SKM-1 treated with dmso at 0.1 percent for 144 hours (cell line): Measurements from ENCODE around the gene TMEM150C.

Experiments used
- DNase-seq: peaks from one replicate; lab custom pipeline; 2025; ENCODE audit not compliant: unreplicated experiment; lab: John Stamatoyannopoulos, UW

TMEM150C gene

GRCh38 chr4:82561786-82562563 is at the start of gene TMEM150C:
Gene TMEM150C (minus strand): TSS chr4:82561988. CDS start chr4:82504657, 57,331 bp downstream.
- DNase-seq = no peak

DNA sequence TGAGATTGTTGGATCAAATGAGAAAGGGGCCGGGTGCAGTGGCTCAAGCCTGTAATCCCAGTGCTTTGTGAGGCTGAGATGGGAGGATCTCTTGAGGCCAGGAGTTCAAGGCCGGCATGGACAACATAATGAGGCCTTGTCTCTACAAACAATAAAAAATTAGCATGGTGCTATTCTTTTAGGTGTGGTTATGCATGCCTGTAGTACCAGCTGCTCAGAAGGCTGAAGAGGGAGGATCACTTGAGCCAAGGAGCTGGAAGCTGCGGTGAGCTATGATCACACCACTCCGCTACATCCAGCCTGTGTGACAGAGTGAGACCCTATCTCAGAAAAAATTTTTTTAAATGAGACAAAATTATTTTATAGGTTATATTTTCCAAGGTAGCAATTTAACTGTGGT is 49.7 kb upstream of the TMEM150C start:
- no peak for DNase-seq

DNA sequence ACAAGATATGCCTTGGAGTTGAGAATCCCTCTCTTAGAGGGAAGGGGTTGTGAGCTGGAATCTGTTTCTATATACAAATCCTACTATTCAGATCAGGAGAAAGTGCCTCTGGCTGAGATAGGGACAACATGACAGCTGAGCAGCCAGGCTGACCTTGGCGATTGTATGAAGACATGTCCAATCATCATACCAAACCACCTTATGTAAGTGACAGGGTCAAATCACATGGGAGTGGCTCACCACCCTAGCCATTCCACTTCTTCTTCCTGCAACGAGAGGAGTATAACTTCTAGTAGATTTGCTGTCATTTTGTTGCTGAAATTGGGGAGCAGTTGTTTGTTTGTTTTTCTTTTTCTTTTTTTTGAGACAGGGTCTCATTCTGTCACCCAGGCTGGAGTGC is 48.3 kb upstream of the TMEM150C start:
- DNase-seq = no peak

DNA sequence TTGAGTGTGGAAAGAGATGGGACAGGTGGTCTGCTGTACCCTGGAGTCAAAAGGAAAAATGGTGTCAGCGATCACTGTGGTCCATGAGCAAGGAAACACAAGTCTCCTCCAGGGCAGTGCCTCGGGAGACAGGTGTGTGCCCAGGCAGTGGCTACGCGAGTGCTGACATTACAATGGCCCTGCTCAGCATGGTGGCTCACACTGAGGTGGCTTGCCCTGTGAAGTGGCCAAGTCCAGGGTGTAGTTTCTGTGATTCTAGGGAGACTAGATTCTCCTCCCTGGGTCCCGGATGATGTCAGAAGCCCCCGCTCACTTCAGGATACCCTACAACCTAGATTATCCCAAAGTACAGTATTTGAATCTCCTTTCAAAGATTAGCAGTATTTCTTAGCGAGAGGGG is 44.8 kb upstream of the TMEM150C start:
- DNase-seq = no peak

DNA sequence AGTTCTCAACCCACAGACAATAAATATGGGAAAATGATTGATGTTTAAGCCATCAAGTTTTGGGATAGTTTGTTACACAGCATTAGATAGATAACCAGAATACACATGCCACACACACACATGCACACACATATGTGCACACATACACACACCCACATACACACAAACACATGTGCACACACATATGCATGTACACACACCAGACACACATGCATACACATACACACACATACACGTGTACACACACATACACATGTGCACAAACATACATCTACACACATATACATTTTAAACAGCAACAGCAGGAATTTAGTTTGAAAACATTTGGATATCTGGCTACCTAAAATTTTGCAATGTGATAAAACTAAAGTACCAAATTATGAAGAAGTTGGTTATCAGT is 42.7 kb upstream of the TMEM150C start:
- DNase-seq = no peak

GRCh38 chr4:82601242-82602015 is 39.6 kb upstream of the TMEM150C start:
- no peak for DNase-seq

DNA sequence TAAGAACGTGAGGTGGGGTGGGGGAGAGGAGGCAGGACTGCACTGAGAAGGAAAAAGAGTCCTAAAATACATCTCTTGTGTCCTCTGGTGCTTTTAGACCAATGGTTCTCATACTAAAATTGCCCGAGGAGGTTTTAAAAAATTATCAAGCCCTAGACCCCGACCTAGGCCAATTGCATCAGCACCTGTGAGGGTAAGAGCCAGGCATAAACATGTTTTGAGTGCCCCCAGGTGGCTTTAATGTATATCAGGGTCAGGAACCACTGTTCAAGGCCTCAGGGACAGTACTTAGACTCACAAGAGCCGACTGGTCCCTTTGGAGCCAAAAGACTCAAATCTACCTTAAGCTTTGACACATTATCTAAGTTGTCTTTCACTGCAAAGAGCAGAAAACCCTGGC is 37.5 kb upstream of the TMEM150C start:
- no peak for DNase-seq

DNA sequence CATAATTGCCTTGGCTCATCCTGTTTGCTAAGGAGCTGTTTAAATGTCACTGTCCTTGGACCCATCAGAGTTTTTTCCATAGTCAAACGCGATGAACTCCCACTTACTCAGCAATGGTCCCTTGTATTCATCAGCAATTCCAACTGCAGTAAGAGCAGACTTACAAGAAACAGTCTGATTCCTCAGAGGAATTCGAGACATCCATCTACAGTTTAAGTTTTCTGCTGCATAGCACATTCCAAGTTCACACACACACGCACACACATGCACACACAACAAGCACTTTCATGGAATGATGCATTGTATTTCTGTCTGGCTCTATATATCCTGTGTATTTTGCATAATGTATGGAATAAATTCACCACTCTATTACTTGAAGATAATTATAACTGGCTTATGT is 32.7 kb upstream of the TMEM150C start:
- no peak for DNase-seq

DNA sequence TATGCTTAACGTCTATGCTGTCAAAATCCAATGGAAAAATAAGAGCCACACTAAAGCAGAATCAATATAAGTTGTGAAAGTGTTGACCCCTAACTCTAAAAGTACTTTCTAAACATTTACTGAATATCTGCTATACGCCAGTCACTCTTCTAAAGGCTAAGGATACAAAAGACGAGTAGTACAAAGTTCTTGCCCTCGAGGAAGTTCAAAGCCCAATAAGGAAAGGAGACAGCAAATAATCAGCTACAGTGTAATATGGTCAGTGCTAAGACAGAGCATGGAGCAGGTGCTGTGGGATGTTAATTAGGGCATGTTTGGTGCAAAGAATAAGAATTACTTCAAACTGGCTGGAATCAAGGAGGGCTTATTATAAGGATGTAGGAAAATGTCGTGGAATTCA is 31.6 kb upstream of the TMEM150C start:
- DNase-seq = no peak

DNA sequence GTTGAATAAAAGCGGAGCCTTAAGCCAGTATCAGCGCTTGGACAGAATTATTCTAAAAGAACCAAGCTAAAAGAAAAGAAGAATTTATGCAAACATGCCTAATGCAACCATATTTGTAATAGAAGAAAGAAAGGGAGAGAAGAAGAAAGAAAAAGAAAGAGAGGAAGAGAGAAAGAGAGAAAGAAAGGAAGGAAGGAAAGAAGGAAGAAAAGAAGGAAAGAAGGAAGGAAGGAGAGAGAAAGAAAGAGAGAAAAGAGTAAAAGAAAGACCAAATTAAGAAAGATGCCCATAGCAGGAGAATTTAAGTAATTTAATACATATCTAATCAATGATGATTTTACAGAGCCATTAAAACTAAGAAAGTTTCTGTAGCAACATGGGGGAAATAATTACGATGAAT is 30.9 kb upstream of the TMEM150C start:
- no peak for DNase-seq

DNA sequence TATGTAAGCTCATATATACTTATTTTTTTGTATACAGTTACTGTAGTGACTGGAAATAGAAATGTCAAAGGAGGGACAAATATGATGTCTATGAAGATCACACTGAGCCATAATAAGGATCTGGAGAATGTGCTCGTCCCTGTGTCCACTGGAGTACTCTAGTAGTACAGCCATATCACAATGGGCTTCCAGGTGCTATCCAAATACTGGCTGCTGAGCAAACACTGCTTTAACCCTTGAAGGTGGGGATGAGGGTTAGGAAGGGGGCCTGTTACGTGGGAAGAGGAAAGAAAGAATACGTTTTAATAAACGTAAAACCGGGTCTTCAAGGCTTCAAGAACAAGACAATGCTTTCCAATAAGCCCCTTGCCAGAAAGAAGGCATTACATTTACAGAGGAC is 29.8 kb upstream of the TMEM150C start:
- no peak for DNase-seq

- no peak for DNase-seq
Measured at GRCh38 chr4:82589756-82590155, 28.0 kb upstream of the TMEM150C start.

DNA sequence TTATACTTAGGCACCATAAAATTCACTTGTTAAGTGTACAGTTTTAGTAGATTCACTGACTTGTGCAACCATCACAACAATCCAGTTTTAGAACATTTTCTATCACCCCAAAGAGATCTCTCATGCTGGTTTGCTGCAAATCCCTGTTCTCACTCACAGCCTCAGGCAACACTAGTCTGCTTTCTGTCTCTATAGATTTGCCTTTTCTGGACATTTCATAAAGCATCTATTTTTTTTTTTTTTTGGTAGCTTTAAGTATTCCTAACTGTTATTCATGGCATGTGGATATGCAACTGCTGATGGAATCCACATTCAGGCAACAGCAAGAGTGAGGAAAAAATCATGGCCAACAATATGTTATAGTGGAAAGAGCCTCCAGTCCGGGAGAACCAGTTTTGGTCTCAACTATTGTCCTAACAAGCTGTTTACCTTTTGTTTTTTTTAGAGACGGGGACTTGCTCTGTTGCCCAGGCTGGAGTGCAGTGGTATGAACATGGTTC is 27.0 kb upstream of the TMEM150C start:
- DNase-seq = no peak

GRCh38 chr4:82587826-82588540 is 26.2 kb upstream of the TMEM150C start:
- DNase-seq = no peak

GRCh38 chr4:82585690-82586435 is 24.1 kb upstream of the TMEM150C start:
- no peak for DNase-seq

- no peak for DNase-seq
Measured at GRCh38 chr4:82584931-82585330, 23.1 kb upstream of the TMEM150C start.

- DNase-seq = no peak
Measured at GRCh38 chr4:82583897-82584587, 22.3 kb upstream of the TMEM150C start.

DNA sequence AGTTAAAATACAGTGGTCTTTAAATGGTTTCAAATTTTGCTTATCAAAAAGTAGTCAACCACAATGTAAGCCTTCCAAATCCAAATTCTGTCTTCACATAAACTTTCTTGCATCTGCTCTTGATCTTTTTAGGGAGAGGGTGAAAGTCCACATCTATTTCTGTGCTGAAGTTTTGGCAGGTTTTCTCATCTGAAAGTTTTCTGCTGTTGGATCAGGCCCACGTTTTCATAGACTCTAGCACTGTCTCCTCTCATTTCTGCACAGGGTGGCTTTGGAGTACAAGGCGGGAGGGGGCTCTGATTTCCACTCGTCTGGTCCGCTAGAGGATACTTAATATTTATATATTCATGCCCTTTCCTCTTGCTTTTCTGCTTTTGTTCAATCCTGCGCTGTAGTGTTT is 18.1 kb upstream of the TMEM150C start:
- DNase-seq = no peak

- no peak for DNase-seq
Measured at GRCh38 chr4:82578935-82579334, 17.1 kb upstream of the TMEM150C start.

DNA sequence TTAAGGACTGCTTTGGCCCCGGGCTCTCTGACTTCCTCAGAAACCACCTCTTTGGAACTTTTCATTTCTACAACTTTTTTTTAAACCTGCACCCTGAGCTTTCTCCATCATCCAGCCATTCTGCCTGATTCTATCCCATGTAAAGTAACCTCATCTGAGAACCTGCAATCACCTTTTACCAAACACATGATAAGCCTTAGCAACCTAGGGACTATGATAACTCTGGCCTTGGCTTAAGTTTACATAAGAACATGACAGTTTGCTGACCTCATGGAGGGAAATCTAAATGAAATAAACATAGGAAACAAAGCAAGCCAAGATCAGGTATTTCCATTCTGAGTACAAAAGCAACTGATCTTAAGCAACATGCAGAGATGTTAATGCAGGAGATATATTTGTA is 15.7 kb upstream of the TMEM150C start:
- no peak for DNase-seq
